Chondrocyte (in vitro differentiated cells): ENCODE results near the gene CD6. TPM values are rescaled to one million over a fixed set of nuclear protein-coding genes. Genes with fewer than 3 reads are reported as not detected.
"Not testable (repeated sequence)": the region's sequence is repeated elsewhere in the genome, so short reads cannot be mapped to it uniquely, and the experiment has no call there.

Source experiments
- DNase-seq: peaks from one replicate; pipeline ENCODE4 v3.0.0; 2021; ENCODE audit warnings: mixed read lengths, low spot score
- H3K27ac Mint-ChIP-seq: one replicate; pipeline ENCODE4 v1.8.0; 2021; ENCODE audit warnings: mild to moderate bottlenecking, moderate library complexity, mixed read lengths; ENCODE audit not compliant: unreplicated experiment
- H3K27me3 Mint-ChIP-seq: 2 replicates; pipeline ENCODE4 v1.8.0; 2021; ENCODE audit warnings: low read depth, mixed read lengths
- H3K36me3 Mint-ChIP-seq: 2 replicates; pipeline ENCODE4 v1.8.0; 2021; ENCODE audit warnings: low read depth, mixed read lengths
- H3K4me1 Mint-ChIP-seq: 2 replicates; pipeline ENCODE4 v1.8.0; 2021; ENCODE audit warnings: low read depth, mild to moderate bottlenecking, mixed read lengths
- H3K4me3 Mint-ChIP-seq: one replicate; pipeline ENCODE4 v1.8.0; 2021; ENCODE audit warnings: mild to moderate bottlenecking, moderate library complexity, mixed read lengths; ENCODE audit not compliant: unreplicated experiment
- H3K9me3 Mint-ChIP-seq: 2 replicates; pipeline ENCODE4 v1.8.0; 2021; ENCODE audit warnings: low read depth, mixed read lengths
- total RNA-seq: library from RNA; stranded (reverse); gene quantifications from 3 replicates; pipeline ENCODE4 v1.2.1, GENCODE V29; 2021
- TF ChIP-seq, protein P1 (sequence below): fragments of 200-600 bp; sonication (generic); IDR thresholded peaks from 2 replicates; pipeline ENCODE4 v1.5.0; 2021; ENCODE audit warnings: antibody characterized with exemption, mild to moderate bottlenecking, moderate library complexity

Gene CD6
- total RNA-seq, 1 donor from 2014 or later = not detected

DNA sequence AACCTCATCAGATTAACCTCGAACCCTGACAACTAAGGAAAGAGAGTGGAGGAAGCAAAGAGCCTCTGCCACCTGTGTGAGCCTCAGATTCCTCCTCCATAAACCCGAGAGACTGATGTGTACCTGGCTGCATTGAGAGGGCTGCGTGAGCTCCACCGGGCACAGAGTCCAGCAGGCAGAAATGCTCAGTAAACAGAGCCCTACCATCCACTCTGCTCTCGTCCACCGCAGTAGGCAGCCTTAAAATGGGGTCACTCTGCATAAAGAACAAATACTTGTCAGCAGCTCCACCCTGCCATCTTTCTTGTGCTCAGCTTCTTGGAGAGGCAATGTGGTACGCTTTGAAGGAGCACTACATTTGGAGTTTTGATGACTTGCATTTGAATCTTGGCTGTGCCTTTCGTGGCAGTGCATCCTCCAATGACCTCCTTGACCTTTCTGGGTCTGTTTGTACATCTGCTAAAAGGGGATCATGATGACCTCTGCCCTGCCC lies 87.8 kb downstream of the CD6 start:
- H3K36me3 Mint-ChIP-seq = no peaks in the 10 kb centered on the region
- TF ChIP-seq, protein P1, sequence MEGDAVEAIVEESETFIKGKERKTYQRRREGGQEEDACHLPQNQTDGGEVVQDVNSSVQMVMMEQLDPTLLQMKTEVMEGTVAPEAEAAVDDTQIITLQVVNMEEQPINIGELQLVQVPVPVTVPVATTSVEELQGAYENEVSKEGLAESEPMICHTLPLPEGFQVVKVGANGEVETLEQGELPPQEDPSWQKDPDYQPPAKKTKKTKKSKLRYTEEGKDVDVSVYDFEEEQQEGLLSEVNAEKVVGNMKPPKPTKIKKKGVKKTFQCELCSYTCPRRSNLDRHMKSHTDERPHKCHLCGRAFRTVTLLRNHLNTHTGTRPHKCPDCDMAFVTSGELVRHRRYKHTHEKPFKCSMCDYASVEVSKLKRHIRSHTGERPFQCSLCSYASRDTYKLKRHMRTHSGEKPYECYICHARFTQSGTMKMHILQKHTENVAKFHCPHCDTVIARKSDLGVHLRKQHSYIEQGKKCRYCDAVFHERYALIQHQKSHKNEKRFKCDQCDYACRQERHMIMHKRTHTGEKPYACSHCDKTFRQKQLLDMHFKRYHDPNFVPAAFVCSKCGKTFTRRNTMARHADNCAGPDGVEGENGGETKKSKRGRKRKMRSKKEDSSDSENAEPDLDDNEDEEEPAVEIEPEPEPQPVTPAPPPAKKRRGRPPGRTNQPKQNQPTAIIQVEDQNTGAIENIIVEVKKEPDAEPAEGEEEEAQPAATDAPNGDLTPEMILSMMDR = no peak
- H3K27me3 Mint-ChIP-seq = no peaks in the 10 kb centered on the region
- H3K4me3 Mint-ChIP-seq = no peak overlapping the region
- no peaks in the 10 kb centered on the region for H3K9me3 Mint-ChIP-seq
- DNase-seq = peak; percentile 20
- no peak overlapping the region for H3K27ac Mint-ChIP-seq
- peaks cover 12% of the 10 kb centered on the region for H3K4me1 Mint-ChIP-seq

DNA sequence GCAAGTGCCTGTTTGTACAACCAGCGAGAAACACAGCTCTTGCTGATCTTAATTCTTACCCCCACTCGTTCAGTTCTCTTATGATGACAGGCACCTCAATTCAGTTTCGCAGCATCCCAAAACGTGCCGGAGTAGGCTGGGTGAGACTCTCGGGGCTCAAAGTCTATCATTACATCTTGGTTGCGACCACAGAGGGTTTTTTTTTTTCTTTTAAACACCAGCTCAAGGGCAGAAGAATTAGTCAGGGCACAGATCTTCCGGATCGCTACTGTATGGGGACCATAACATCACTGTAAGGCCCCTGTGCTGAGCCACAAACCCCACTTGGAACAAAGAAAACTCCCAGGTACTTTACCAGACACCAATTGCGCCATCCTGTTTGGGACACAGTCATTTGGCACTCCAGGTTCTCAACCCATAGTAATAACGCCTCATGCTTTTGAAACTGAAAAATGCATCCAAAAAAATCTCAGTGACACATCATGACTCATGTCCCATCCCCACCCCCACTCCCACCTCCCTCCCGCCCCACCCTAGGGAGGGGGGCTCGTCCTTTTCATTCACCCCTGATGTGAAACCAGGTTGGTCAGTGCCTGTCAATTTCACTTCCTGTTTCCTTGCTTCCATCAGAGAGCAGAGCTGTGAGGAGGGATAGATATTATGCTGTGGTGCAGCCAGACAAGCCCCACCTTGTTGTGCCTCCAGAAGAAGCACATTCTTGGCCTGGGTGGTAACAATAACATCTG lies 89.8 kb downstream of the CD6 start:
- H3K9me3 Mint-ChIP-seq = no peaks in the 10 kb centered on the region
- H3K36me3 Mint-ChIP-seq = no peaks in the 10 kb centered on the region
- TF ChIP-seq, protein P1 = no peak
- H3K27ac Mint-ChIP-seq = peak overlapping the region; percentile 66
- peak; percentile 17 for DNase-seq
- H3K27me3 Mint-ChIP-seq = no peaks in the 10 kb centered on the region
- no peak overlapping the region for H3K4me3 Mint-ChIP-seq
- H3K4me1 Mint-ChIP-seq = peaks cover 12% of the 10 kb centered on the region

DNA sequence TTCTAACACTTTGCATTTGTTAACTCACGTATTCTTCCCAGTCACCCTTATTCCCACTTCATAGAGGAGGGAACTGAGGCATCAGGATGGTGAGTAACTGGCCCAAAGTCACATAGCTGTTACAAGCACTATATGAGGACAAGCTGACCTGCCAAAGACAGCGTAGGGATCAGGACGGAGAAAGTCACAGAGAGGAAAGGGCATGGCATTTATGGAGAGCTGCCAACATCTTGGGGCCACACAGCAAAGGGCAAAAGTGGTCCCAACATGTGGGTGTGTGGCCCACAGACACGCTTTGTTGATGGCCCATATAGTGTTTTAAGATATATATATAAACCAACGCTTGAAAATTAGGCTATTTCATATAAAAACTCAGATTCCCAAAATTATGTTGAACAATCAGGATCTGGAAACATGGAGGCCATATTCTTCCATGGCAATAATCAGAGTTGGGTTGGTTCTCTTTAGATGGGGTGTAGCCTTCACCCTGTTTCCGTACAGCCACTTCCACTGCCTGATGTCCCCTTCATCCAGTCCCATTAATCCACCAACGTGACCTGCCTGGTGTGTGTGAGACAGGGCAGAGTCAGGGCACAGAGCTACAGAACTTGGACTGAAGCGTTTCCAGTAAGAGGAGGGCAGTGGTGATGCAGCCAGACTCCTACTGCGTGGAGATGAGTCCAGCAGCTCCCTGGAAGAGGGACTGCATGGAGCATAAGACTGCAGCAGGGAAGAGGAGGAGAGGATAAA lies 90.9 kb downstream of the CD6 start:
- Mint-ChIP-seq H3K36me3 (no peaks in the 10 kb centered on the region), H3K4me1 (peaks cover 12% of the 10 kb centered on the region), H3K27me3 (no peaks in the 10 kb centered on the region), H3K4me3 (no peak overlapping the region), H3K9me3 (no peaks in the 10 kb centered on the region), H3K27ac (no peak overlapping the region)
- TF ChIP-seq, protein P1 = no peak
- peak; percentile 17 for DNase-seq

DNA sequence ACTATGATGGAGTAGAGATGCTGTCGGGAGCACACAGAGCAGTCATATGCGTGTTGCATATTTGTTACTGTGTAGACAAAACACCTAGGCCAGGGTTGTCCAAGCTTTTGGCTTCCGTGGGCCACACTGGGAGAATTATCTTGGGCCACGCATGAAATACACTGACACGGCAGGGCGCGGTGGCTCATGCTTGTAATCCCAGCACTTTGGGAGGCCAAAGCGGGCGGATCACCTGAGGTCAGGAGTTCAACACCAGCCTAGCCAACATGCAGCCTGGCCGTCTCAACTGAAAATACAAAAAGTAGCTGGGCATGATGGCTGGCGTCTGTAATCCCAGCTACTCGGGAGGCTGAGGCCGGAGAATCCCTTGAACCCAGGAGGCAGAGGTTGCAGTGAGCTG lies 93.8 kb downstream of the CD6 start:
- H3K36me3 Mint-ChIP-seq, H3K9me3 Mint-ChIP-seq, H3K27ac Mint-ChIP-seq, H3K4me3 Mint-ChIP-seq, H3K27me3 Mint-ChIP-seq: not testable (repeated sequence)
- peak; percentile 40 for DNase-seq
- H3K4me1 Mint-ChIP-seq = peaks cover 12% of the 10 kb centered on the region

DNA sequence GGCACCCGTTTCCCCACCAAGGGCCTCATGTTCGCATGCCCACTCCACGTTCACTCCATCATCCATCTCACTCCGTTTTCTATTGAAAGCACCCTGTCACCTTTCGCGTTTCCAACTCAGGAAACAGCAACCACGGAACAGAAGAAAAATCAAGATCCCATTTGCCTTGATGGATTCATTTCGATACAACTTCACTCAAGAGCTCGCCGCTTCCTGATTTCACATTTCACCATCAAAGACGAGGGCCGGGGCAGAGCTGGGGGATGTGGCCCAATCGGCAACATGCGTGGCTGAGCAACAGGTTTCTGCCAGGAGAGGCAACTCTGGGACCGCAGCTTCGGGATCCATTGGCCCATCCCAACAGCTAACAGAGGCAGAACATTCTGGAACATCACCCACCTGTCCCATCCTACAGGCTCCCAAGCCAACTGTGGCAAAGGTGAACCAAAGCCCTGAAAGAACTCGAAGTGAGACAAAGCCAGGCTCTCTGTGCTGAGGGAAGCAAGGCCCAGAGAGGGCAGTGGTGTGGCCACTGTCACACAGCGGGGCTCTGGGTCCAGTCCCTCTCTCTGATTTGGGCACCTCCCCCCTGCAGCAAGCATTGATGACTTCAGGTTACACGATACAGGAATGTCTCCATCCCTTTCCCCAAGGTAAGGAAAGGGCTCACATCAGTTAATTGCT lies 94.6 kb downstream of the CD6 start:
- Mint-ChIP-seq H3K4me3 (no peak overlapping the region), H3K4me1 (peaks cover 13% of the 10 kb centered on the region), H3K27ac (no peak overlapping the region), H3K27me3 (no peaks in the 10 kb centered on the region), H3K9me3 (no peaks in the 10 kb centered on the region), H3K36me3 (no peaks in the 10 kb centered on the region)
- DNase-seq = peak; percentile 49
- TF ChIP-seq, protein P1 = no peak
